Parathyroid adenoma (tissue), 2 donors: ENCODE measurements around the gene CACNB2.
"Not testable (repeated sequence)": the region's sequence is repeated elsewhere in the genome, so short reads cannot be mapped to it uniquely, and the experiment has no call there.

Experiments
- H2AFZ ChIP-seq: fragments of 300-600 bp; sonication (generic); one replicate; pipeline ENCODE4 v1.7.0; 2017; ENCODE audit warnings: antibody characterized with exemption, mild to moderate bottlenecking
- H3K27ac ChIP-seq: fragments of 300-600 bp; sonication (generic); one replicate; pipeline ENCODE4 v1.7.0; 2017
- H3K27me3 ChIP-seq: fragments of 300-600 bp; sonication (generic); one replicate; pipeline ENCODE4 v1.7.0; 2017; ENCODE audit warnings: low read length; ENCODE audit not compliant: control insufficient read depth, insufficient read depth
- H3K36me3 ChIP-seq: fragments of 300-600 bp; sonication (generic); one replicate; pipeline ENCODE4 v1.7.0; 2017; ENCODE audit warnings: low read length; ENCODE audit not compliant: control insufficient read depth, insufficient read depth
- H3K4me1 ChIP-seq: fragments of 300-600 bp; sonication (generic); one replicate; pipeline ENCODE4 v1.7.0; 2017; ENCODE audit warnings: control low read depth
- H3K4me2 ChIP-seq: fragments of 300-600 bp; sonication (generic); one replicate; pipeline ENCODE4 v1.7.0; 2017; ENCODE audit warnings: low read length
- H3K4me3 ChIP-seq: fragments of 300-600 bp; sonication (generic); one replicate; pipeline ENCODE4 v1.7.0; 2017; ENCODE audit warnings: low read depth, low read length
- H3K79me2 ChIP-seq: fragments of 300-600 bp; sonication (generic); one replicate; pipeline ENCODE4 v1.7.0; 2017; ENCODE audit warnings: control low read depth
- H3K9ac ChIP-seq: fragments of 300-600 bp; sonication (generic); one replicate; pipeline ENCODE4 v1.7.0; 2017; ENCODE audit warnings: mild to moderate bottlenecking
- H3K9me3 ChIP-seq: fragments of 300-600 bp; sonication (generic); one replicate; pipeline ENCODE4 v1.7.0; 2017; ENCODE audit warnings: low read length; ENCODE audit not compliant: control insufficient read depth
- TF ChIP-seq, protein P1 (sequence below): fragments of 300-600 bp; sonication (generic); IDR thresholded peaks from one replicate; pipeline ENCODE4 v1.7.0; 2017; ENCODE audit warnings: antibody characterized with exemption, mild to moderate bottlenecking
- donor health status: primary hyperparathyroidism.

The CACNB2 gene

DNA sequence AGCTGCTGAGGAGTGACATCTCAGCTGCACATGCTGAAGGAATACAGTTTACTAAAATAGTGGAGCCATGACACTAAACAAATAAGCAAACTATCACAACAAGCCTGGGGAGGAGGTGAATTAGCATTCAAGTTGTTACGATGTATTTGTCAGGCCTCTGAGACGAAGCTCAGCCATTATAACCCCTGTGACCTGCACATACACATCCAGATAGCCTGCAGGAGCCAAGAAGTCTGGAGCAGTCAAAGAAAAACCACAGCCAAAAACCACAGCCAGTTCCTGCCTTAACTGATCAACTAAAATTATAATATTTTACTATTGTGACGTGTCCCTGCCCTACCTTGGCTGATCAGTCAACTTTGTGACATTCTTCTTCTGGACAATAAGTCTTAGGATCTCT lies 442.6 kb downstream of the CACNB2 start:
- no peaks in the 10 kb centered on the region for H3K4me1 ChIP-seq

DNA sequence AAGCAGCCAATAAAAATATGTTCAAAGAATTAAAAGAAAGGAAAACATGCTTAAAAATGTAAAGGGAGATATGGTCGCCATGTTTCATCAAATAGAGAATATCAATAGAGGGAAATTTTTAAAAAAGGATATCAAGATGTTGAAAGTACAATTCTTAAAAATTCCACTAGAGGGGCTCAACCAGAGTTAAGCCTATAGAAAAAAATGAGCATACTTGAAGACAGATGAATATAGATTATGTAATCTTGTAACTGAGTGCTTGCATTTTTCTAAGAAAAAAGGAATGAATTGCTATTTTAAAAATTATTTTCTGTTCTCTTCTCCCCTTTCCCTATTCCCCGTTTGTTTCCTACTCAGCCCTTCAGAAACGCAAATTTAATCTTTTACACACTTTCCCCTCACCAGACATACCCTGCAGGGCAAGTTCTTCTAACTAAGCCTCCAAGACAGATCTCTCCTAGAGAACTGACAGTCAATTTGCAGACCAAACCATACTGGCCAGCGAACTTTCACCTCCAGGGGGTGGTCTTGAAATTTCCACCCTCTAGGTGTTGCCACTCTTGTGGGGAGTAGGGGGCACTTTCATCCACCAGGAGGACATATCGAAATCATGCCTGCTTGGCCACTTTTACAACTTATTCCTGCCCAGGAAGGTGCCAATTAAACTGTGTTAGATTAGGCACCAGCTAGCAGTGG lies 443.5 kb downstream of the CACNB2 start:
- H3K36me3 ChIP-seq = no peaks in the 10 kb centered on the region
- no peak overlapping the region for H3K4me2 ChIP-seq
- H3K9me3 ChIP-seq = no peaks in the 10 kb centered on the region
- TF ChIP-seq, protein P1, sequence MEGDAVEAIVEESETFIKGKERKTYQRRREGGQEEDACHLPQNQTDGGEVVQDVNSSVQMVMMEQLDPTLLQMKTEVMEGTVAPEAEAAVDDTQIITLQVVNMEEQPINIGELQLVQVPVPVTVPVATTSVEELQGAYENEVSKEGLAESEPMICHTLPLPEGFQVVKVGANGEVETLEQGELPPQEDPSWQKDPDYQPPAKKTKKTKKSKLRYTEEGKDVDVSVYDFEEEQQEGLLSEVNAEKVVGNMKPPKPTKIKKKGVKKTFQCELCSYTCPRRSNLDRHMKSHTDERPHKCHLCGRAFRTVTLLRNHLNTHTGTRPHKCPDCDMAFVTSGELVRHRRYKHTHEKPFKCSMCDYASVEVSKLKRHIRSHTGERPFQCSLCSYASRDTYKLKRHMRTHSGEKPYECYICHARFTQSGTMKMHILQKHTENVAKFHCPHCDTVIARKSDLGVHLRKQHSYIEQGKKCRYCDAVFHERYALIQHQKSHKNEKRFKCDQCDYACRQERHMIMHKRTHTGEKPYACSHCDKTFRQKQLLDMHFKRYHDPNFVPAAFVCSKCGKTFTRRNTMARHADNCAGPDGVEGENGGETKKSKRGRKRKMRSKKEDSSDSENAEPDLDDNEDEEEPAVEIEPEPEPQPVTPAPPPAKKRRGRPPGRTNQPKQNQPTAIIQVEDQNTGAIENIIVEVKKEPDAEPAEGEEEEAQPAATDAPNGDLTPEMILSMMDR = no peak
- H3K27ac ChIP-seq = no peak overlapping the region
- H3K79me2 ChIP-seq = no peaks in the 10 kb centered on the region
- no peak overlapping the region for H2AFZ ChIP-seq
- H3K9ac ChIP-seq = no peak overlapping the region
- no peaks in the 10 kb centered on the region for H3K4me1 ChIP-seq
- no peaks in the 10 kb centered on the region for H3K27me3 ChIP-seq
- no peak overlapping the region for H3K4me3 ChIP-seq

More for the DNA sequence above, 442.6 kb downstream of the CACNB2 start:
- H3K27me3 ChIP-seq = no peaks in the 10 kb centered on the region
- H2AFZ ChIP-seq = no peak overlapping the region
- no peak overlapping the region for H3K4me2 ChIP-seq
- H3K9me3 ChIP-seq = no peaks in the 10 kb centered on the region
- no peak overlapping the region for H3K9ac ChIP-seq
- TF ChIP-seq, protein P1 = no peak
- H3K79me2 ChIP-seq = no peaks in the 10 kb centered on the region
- H3K27ac ChIP-seq = no peak overlapping the region
- H3K36me3 ChIP-seq = no peaks in the 10 kb centered on the region
- no peak overlapping the region for H3K4me3 ChIP-seq

DNA sequence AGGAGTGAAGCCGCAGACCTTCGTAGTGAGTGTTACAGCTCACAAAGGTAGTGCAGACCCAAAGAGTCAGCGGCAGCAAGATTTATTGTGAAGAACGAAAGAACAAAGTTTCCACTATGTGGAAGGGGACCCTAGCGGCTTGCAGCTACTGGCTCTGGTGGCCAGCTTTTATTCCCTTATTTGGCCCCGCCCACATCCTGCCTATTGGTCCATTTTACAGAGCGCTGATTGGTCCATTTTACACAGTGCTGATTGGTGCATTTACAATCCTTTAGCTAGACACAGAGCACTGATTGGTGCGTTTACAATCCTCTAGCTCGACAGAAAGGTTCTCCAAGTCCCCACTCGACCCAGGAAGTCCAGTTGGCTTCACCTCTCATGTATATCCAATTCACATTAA lies 446.4 kb downstream of the CACNB2 start:
- not testable (repeated sequence) for H3K27ac ChIP-seq, H3K27me3 ChIP-seq, H3K4me3 ChIP-seq, H3K9ac ChIP-seq, H3K4me1 ChIP-seq, H3K4me2 ChIP-seq, H3K9me3 ChIP-seq, H3K36me3 ChIP-seq, H2AFZ ChIP-seq, H3K79me2 ChIP-seq

GRCh38 chr10:18591141-18591540 lies 450.9 kb downstream of the CACNB2 start:
- not testable (repeated sequence) for H3K36me3 ChIP-seq, H3K4me3 ChIP-seq, H3K9ac ChIP-seq, H3K9me3 ChIP-seq, H3K79me2 ChIP-seq, H3K27ac ChIP-seq, H2AFZ ChIP-seq, H3K4me2 ChIP-seq, H3K27me3 ChIP-seq, H3K4me1 ChIP-seq
